ENCODE data around the gene HCK.

- no peak for TF ChIP-seq EZH2 (IDR thresholded peaks at IDR 0.05)
- no peak for TF ChIP-seq POLR2AphosphoS5 (IDR thresholded peaks at IDR 0.05; ENCODE audit: borderline replicate concordance, low read depth, low read length)
- TF ChIP-seq FOXP2 (optimal IDR thresholded peaks at IDR 0.05; ENCODE audit: control extremely low read depth, extremely low read length, insufficient read depth) = no peak
Observed at GRCh38 chr20:32114305-32114960, 62.4 kb downstream of the HCK start.
